Effector memory CD4-positive, alpha-beta T cell (primary cell): ENCODE measurements around the gene PNN.
A peak's percentile ranks its signal among the peaks of the same experiment; 100 is the strongest.
"Not testable (repeated sequence)": the region's sequence is repeated elsewhere in the genome, so short reads cannot be mapped to it uniquely, and the experiment has no call there.

ENCODE experiments used
- DNase-seq, 3 donors: peaks; one replicate each; pipeline ENCODE4 v3.0.0-alpha.2; 2020
- H3K27ac ChIP-seq: 2 replicates; pipeline ENCODE4 v1.7.0; 2013; ENCODE audit warnings: mild to moderate bottlenecking, low read length, moderate library complexity; ENCODE audit not compliant: insufficient read depth, poor library complexity, severe bottlenecking
- H3K27me3 ChIP-seq: replicated peaks from 2 replicates; pipeline ENCODE4 v1.7.0; 2013; ENCODE audit warnings: mild to moderate bottlenecking, low read length; ENCODE audit not compliant: insufficient read depth, control insufficient read depth, poor library complexity, severe bottlenecking
- H3K36me3 ChIP-seq: 2 replicates; pipeline ENCODE4 v1.7.0; 2013; ENCODE audit warnings: mild to moderate bottlenecking, low read length, moderate library complexity; ENCODE audit not compliant: control insufficient read depth, insufficient read depth
- H3K4me1 ChIP-seq: 2 replicates; pipeline ENCODE4 v1.7.0; 2013; ENCODE audit warnings: low read length, mild to moderate bottlenecking; ENCODE audit not compliant: control insufficient read depth, insufficient read depth, poor library complexity, severe bottlenecking
- H3K4me3 ChIP-seq: 2 replicates; pipeline ENCODE4 v1.7.0; 2013; ENCODE audit warnings: low read length, low read depth, mild to moderate bottlenecking; ENCODE audit not compliant: insufficient read depth, poor library complexity, severe bottlenecking
- H3K9me3 ChIP-seq: 2 replicates; pipeline ENCODE4 v1.7.0; 2013; ENCODE audit warnings: mild to moderate bottlenecking, low read length, moderate library complexity; ENCODE audit not compliant: control insufficient read depth

Gene PNN

DNA sequence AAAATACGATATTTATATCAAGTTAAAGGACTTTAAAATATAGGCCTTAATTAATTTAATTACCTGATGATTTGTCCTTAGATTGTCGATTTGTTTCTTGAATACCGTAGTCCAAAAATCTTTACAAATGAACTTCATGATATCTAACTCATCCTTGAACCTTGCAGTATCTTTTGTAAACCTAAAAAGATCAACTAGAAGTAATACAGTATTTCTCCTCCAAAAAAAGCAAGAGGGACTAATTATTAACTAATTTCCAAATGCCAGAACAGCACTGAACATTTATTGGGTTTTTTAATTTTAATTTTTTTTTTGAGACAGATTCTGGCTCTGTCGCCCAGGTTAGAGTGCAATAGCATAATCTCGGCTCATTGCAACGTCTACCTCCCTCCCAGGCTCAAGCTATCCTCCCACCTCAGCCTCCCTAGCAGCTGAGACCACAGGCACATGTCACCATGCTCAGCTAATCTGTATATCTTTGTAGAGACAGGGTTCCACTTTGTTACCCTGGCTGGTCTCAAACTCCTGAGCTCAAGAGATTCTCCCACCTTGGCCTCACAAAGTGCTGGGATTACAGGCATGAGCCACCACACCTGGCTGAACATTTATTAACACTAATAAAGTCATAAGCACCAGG is 16.7 kb upstream of the PNN start:
- no peak for DNase-seq
- Histone ChIP-seq H3K4me1 (no peaks in the 10 kb centered on the region), H3K9me3 (no peaks in the 10 kb centered on the region), H3K4me3 (no peak overlapping the region), H3K27ac (no peak overlapping the region), H3K27me3 (no peaks in the 10 kb centered on the region), H3K36me3 (peaks cover 34% of the 10 kb centered on the region)

DNA sequence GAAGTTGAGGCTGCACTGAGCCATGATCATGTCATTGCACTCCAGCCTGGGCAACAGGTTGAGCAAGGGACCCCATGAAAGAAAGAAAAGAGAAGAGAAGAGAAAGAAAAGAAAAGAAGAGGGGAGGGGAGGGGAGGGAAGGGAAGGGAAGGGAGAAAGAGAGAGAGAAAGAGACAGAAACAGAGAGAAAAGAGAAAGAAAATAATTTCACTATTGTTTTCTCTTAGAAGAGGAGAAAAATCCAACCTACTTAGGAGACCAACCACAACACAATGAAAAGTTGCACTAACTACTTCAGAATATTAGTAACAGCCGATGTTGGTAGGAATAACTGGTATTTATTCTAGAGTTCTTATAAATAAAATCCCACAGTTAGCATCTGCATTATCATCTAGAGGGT is 14.6 kb upstream of the PNN start:
- Histone ChIP-seq H3K36me3 (peaks cover 34% of the 10 kb centered on the region), H3K4me1 (no peaks in the 10 kb centered on the region), H3K9me3 (no peaks in the 10 kb centered on the region), H3K27me3 (no peaks in the 10 kb centered on the region), H3K27ac (no peak overlapping the region), H3K4me3 (no peak overlapping the region)
- no peak for DNase-seq

DNA sequence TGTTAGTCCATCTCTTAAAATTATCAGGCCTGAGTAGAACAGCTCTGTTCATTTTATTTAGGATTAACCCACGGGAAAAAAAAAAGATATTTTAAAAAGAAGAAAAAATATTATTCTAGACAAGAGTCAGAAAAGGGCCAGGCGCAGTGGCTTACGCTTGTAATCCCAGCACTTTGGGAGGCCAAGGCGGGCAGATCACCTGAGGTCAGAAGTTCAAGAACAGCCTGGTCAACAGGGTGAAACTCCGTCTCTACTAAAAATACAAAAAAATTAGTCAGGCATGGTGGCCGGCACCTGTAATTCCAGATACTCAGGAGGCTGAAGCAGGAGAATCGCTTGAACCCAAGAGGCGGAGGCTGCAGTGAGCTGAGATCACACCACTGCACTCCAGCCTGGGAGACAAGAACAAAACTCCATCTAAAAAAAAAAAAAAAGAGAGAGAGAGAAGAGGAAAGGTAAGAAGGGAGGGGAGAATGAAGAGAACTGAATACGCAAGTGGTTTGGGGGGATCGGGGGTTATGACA is 7.2 kb upstream of the PNN start:
- not testable (repeated sequence) for H3K27me3 ChIP-seq, H3K9me3 ChIP-seq, H3K27ac ChIP-seq, H3K36me3 ChIP-seq, H3K4me3 ChIP-seq, DNase-seq
- peaks cover 12% of the 10 kb centered on the region for H3K4me1 ChIP-seq

DNA sequence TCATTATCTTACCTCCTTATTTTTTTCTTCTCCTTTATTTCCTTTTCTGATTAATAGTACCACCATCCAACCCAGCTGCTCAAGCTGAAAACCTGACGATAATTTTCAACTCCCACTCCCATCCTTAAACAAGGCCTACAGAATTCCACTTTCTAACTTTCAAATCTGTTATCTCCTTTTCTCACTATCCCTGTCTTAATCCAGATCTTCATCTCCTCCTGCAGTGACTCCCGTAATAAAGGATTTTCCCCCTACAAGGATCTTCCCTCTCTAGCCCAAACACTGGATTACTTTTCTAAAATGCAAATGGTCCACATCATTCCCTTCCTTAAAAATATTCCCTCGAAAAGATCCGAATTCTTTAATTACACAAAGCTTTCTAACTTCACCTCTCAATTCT is 6.5 kb upstream of the PNN start:
- peaks cover 12% of the 10 kb centered on the region for H3K4me1 ChIP-seq
- H3K9me3 ChIP-seq: no peaks in the 10 kb centered on the region
- no peaks in the 10 kb centered on the region for H3K27me3 ChIP-seq
- no peak for DNase-seq
- no peak overlapping the region for H3K4me3 ChIP-seq
- no peak overlapping the region for H3K27ac ChIP-seq
- H3K36me3 ChIP-seq: no peaks in the 10 kb centered on the region

DNA sequence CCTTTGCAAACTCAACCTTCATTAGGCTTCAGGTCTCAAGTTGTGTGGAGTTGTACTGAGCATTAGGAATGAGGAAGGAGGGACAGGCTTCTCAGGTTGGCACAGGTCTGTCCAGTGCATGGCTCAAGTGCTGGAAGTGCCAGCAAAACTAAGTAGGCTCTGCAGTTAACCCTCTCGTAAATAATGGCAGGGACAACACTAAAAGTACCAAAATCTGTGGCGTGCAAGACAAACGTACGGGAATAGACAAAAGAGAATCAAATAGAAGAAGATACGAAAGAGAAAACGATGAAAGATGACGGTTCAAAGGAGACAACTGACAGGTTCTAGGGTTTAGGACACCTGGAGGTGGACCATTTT is 5.5 kb upstream of the PNN start:
- Histone ChIP-seq H3K27me3 (no peaks in the 10 kb centered on the region), H3K36me3 (no peaks in the 10 kb centered on the region), H3K27ac (peak overlapping the region; percentile 94), H3K4me3 (peak overlapping the region; percentile 94), H3K4me1 (peaks cover 12% of the 10 kb centered on the region), H3K9me3 (no peaks in the 10 kb centered on the region)
- DNase-seq: no peak

GRCh38 chr14:39173198-39173597 is 1.9 kb upstream of the PNN start:
- no peak overlapping the region for H3K27ac ChIP-seq
- no peak overlapping the region for H3K4me3 ChIP-seq
- no peaks in the 10 kb centered on the region for H3K9me3 ChIP-seq
- peaks cover 16% of the 10 kb centered on the region for H3K36me3 ChIP-seq
- H3K4me1 ChIP-seq: peaks cover 23% of the 10 kb centered on the region
- no peak for DNase-seq
- H3K27me3 ChIP-seq: no peaks in the 10 kb centered on the region

GRCh38 chr14:39175445-39176262 is 600 bp downstream of the PNN start:
- Histone ChIP-seq H3K27ac (peak overlapping the region; percentile 88), H3K4me3 (peak overlapping the region; percentile 72), H3K9me3 (no peaks in the 10 kb centered on the region), H3K4me1 (peaks cover 11% of the 10 kb centered on the region), H3K27me3 (no peaks in the 10 kb centered on the region), H3K36me3 (peaks cover 40% of the 10 kb centered on the region)
- DNase-seq: peak in 1 of 3 donors; percentile 21

DNA sequence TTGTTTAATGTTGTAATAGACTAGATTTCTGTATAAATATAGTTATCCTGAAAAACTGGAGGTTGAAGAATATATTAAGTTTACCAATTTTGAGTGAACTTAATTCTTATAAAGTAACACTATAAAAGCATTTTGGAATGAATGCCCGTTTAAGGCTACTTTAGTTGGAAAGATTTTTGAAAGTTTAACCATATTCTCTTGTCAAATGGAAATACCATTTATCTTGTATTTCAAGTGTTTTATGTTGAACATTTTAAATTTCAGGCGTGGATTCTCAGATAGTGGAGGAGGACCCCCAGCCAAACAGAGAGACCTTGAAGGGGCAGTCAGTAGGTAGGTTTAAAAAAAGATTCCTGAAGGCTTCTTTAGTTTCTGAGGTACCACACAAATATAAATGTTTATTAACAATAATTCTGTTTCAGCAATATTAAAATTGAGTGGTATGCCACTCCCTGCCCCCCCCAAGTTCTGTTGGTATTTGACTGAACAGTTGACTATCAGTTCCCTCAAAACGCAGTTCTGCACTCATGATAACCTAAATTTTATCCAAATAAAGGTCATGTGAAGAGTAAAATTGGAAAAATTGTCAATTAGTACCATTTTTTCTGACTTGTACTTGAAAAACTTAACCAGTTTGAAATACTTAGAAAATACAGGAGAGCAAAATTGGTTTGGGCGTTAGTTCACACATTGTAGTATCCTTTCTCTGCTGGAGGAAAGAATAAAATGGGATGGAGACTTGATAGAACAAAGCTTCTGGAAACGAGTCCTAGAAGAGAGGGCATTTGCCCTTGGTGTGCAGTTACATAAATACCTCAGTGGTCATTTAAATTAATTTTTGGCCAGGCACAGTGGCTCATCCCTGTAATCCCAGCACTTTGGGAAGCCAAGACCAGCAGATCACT is 1.5 kb downstream of the PNN start:
- no peak for DNase-seq
- Histone ChIP-seq H3K27me3 (no peaks in the 10 kb centered on the region), H3K9me3 (no peaks in the 10 kb centered on the region), H3K4me1 (peaks cover 11% of the 10 kb centered on the region), H3K4me3 (peak overlapping the region; percentile 72), H3K36me3 (peaks cover 49% of the 10 kb centered on the region), H3K27ac (peak overlapping the region; percentile 88)

DNA sequence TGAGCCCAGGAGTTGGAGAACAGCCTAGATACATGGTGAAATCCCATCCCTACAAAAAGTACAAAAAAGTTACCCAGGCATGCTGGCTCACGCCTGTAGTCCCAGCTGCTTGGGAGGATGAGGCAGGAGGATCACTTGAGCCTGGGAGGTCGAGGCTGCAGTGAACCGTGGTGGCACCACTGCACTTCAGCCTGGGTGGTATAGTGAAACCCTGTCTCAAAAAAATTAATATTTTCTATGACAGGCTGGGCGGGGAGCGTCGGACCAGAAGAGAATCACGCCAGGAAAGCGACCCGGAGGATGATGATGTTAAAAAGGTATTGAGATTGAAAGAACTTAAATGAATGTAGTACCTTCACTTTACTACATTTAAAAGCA is 2.1 kb downstream of the PNN start:
- no peak for DNase-seq
- no peak overlapping the region for H3K27ac ChIP-seq
- no peaks in the 10 kb centered on the region for H3K27me3 ChIP-seq
- no peak overlapping the region for H3K4me3 ChIP-seq
- H3K36me3 ChIP-seq: peaks cover 54% of the 10 kb centered on the region
- H3K4me1 ChIP-seq: peaks cover 11% of the 10 kb centered on the region
- H3K9me3 ChIP-seq: no peaks in the 10 kb centered on the region
